Sciatic nerve (tissue), 2 donors: Measurements from ENCODE around the gene GADD45A. TPM values are rescaled to one million over a fixed set of nuclear protein-coding genes. Genes with fewer than 3 reads are reported as not detected.

Source experiments
- ATAC-seq: fragments of 200-7000 bp; cut with Tn5 transposase; one replicate; pipeline ENCODE4 v1.9.1; 2020; ENCODE audit warnings: mild to moderate bottlenecking, moderate library complexity
- DNase-seq: peaks from one replicate; pipeline ENCODE4 v3.0.0-alpha.2; 2020; ENCODE audit warnings: low spot score
- intact Hi-C: fragments of 100-400 bp; cut with DNase I; formaldehyde crosslinking; loops from one replicate; pipeline ENCODE4 v1.14.2; 2022
- total RNA-seq: library from RNA; stranded (reverse); fragmentation: NEBNext Ultra II Directional; extraction: Animal tissue kit (Norgen Biotek cat#: 25700); gene quantifications from one replicate; pipeline ENCODE4 v1.2.1, GENCODE V29; 2021
- donor health status: DM: no; HTN: no; CAD: no.
- donor health status: DM: no; HTN: no; CAD: no.

Gene GADD45A
- total RNA-seq, 1 donor from 2014 or later = 34.6 TPM

DNA sequence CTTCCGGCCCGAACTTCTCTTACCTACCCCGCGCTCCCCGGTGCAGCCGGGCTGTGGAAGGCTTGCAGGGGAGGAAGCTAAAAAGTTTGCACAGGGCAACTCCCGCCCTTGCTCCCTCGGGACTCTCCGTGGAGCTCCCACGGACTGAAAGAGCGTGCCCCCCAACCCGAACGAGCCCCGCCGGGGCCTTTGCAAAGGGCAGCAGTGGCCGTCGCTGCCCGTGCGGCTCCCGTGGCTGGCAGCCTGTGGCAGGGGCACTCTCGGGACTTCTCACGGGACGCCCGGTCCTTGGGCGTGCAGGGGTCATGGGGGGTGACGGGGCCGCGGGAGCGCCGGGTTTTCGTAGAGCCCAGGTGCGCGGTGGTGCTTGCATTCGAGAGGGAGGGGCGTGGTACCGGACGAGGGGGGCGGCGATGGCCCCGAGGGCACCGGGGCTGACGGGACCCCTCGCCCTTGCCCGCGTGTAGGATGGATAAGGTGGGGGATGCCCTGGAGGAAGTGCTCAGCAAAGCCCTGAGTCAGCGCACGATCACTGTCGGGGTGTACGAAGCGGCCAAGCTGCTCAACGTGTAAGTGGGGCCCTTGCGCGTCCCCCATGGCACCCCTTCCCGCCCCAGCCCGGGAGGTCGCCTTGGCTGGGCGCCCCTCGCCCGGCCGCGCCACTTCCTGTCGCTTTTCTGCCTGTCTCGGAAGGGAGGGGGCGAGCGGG, 711 bp downstream of the GADD45A start:
- intact Hi-C loops = loop anchor here (10.0 kb wide), 1 partner anchor 69 kb away; no protein-coding TSS in a partner anchor
- DNase-seq = peak; percentile 80
- peak; percentile 11 for ATAC-seq

DNA sequence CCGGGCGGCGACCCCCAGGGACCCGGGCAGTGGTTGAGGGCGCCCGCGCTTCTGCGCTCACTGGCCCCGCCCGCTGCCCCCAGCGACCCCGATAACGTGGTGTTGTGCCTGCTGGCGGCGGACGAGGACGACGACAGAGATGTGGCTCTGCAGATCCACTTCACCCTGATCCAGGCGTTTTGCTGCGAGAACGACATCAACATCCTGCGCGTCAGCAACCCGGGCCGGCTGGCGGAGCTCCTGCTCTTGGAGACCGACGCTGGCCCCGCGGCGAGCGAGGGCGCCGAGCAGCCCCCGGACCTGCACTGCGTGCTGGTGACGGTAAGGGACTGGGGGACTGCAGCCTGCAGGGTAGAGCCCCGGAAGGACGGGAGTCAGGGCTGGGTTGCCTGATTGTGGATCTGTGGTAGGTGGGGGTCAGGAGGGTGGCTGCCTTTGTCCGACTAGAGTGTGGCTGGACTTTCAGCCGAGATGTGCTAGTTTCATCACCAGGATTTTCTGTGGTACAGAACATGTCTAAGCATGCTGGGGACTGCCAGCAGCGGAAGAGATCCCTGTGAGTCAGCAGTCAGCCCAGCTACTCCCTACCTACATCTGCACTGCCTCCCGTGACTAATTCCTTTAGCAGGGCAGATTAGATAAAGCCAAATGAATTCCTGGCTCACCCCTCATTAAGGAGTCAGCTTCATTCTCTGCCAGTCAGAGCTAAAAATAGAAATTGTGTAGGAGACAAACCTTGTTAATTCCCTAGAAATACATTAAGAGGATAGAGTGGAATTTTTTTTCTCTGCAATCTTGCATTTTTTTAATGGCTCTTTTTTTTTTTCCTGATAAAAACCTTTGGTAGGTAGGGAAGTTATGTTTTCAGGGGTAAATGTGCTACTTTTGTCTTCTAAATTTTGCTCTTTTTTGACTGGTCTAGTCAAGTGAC, 1.5 kb downstream of the GADD45A start:
- DNase-seq (peak; percentile 81), ATAC-seq (peak; percentile 54)
- intact Hi-C loops = loop anchor here (10.0 kb wide), 1 partner anchor 68 kb away; no protein-coding TSS in a partner anchor

DNA sequence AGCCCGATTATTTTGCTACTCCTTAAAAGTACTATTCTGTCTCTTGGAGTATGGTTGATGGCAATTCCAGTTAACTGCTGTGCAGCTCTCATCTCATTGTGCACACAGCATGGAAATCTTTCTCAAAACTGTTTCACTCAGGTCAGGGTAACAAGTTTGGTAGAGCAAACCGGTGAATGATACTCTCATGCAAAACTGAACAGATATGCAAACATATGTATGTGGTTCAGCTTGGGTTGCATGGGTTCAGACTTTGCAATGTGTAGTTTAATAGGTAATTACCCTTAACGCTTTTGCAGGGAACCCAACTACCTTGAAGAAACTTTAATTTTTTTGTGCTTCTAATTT, 2.2 kb downstream of the GADD45A start:
- no peak for ATAC-seq
- intact Hi-C loops = loop anchor here (10.0 kb wide), 1 partner anchor 68 kb away; no protein-coding TSS in a partner anchor

DNA sequence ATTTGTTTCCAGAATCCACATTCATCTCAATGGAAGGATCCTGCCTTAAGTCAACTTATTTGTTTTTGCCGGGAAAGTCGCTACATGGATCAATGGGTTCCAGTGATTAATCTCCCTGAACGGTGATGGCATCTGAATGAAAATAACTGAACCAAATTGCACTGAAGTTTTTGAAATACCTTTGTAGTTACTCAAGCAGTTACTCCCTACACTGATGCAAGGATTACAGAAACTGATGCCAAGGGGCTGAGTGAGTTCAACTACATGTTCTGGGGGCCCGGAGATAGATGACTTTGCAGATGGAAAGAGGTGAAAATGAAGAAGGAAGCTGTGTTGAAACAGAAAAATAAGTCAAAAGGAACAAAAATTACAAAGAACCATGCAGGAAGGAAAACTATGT, 2.6 kb downstream of the GADD45A start:
- intact Hi-C loops = loop anchor here (10.0 kb wide), 1 partner anchor 67 kb away; no protein-coding TSS in a partner anchor
- ATAC-seq (no peak), DNase-seq (no peak)

More for the DNA sequence above, 2.2 kb downstream of the GADD45A start:
- no peak for DNase-seq

DNA sequence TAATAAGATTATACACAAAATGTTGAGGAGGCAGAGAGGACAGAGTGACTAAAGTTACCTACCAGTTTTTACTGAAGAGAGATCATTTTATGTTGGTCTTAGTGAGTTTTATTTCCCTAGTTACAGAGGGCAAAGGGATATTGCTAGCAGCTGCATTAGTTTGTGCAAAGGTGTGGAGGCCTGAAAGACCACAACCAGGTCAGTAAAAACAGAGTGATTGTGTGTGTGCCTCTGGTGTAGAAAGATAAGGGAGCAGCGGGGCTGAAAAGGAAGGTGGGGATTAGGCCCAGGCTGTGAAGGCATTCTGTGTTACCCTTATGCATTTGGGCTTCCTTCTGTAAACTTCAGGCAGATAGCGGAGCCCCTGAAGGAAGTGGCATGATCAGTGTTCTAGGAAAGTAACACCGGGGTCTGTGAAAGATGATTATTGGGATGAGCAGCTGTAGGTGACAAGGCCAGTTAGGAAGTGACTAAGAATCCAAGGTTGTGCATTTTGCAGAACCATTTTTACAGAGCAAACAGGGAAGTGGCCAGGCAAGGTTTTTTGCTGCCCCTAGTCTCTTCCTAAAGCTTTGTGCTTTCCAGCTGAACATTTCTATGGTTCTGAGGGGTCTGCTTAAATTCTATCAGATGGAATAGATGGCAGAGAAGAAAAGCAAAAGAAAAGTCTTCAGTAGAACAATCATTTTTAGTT, 3.7 kb downstream of the GADD45A start:
- ATAC-seq (no peak), DNase-seq (no peak)
- intact Hi-C loops = loop anchor here (10.0 kb wide), 1 partner anchor 66 kb away; no protein-coding TSS in a partner anchor

DNA sequence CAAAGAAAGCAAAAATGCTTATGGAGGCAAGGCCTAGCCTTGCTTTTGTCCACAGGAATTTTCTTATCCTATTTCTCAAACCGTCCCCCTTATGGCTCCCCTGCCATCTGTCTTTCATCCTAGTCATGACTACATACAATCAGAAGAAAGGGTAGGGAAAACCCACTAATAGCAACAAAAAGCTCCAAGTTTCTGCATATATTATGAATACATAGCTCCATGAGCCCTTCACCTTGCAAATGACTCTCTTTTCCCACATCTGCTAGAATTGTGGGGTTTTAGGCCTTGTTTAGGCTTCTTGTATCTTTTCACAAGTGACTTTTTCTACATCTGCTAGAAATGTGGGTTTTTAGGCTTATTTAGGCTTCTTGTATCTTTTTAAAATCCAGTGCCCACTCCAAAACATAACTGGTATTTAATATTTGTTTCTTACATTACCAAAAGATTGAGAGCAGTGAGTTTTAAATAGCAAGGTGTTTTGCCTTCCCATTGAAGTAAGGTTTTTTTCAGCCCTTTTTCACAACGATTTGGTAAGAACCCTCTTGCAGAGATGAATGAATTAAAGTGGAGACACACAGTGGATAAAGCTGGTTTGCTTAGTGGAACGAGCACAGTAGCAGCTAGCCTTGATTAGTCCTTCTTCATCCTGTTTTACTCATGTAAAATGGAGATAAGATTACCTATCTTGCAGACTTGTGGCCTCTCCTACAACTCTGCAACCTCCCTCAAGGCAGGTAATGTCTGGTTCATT, 4.4 kb downstream of the GADD45A start:
- intact Hi-C loops = loop anchor here (10.0 kb wide), 1 partner anchor 65 kb away; no protein-coding TSS in a partner anchor
- DNase-seq (no peak), ATAC-seq (no peak)

DNA sequence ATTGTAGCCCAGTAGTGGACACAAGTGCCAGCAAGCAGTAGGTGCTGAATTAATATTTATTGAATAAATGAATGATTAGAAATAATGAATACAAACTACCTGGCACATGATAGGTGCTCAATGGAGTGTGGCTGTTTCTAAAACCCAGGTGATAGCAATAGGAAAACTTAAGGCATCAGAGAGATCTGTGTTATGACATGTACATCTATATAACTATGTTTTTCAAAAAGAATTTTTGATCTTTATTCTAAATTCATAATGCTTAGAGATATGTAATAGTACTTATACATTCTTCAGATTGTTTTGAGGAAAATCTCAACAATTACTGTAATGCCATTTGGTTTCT, 5.0 kb downstream of the GADD45A start:
- ATAC-seq (no peak), DNase-seq (no peak)
- intact Hi-C loops = no loop called here

DNA sequence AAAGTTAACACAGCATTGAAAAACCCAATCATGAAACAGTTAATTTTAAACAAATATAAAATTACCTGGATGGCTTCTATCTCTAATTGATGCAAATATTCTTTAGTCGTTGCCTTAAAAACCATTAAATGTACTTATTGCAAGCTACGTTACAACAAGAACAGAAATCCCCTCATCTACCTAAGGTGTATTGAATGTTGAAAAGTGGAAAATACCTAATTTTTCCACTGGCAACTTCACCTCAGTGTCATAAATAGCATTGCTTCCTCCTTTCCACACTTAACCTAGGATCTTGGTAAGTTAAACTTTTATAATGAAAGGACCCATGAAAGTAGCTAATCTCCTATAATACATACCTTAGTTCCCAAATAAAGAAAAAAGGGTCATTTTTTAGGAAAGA, 5.4 kb downstream of the GADD45A start:
- ATAC-seq = no peak
- DNase-seq = no peak
- intact Hi-C loops = no loop called here

DNA sequence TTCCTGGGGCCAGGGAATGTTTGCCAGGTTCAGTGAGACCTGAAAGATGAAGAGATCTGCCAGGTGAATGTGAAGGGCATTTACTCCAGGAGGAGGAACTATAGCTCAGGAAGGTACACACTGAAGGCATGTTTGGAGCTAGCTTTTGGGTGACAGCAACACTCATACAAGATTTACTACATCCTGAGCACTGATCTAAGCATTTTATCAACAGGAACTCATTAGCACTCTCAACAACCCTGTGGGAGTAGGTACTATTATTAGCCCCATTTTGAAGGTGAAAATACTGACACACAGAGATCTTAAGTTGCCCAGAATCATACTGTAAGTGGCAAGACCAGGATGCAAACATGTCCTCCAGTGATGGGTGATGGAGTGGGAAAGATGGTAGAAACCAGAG, 6.7 kb downstream of the GADD45A start:
- intact Hi-C loops = no loop called here
- ATAC-seq (no peak), DNase-seq (no peak)

DNA sequence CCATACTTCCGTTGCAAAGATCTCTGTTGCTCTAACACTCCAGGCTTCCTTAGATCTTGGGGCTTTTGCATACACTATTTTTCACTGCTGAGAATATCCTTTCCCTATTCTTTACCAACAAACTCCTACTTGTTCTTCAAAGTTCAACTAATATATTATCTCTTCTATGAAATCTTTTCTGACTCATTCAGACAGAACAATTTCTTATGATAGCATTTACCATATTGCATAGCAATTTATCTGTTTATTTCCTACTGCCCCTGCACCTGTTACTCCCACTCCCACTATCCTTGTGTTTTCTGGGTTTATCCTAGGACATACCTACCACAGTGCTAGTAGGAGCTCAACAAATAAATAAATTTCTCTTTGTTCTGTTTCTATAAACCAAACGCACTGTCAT, 11.0 kb downstream of the GADD45A start:
- intact Hi-C loops = no loop called here
- ATAC-seq (no peak), DNase-seq (no peak)

DNA sequence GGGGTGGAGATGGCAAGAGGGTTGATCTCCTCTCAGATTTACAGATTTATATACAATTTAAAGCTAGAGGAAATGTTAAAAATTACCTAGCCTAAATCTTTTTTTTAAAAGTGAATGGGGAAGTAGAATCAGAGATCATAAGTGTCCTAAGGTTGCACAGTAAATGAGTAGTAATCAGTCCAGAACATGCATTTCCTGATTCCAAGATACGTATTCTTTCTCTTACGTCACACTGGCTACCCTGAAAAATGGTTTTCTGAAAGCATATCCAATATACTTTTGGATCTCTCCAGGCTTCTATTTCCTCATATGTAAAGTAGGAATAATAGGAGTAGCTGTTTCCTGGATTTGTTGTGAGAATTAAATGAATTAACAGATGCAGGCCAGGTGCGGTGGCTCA, 11.7 kb downstream of the GADD45A start:
- intact Hi-C loops = no loop called here
- ATAC-seq = no peak

DNA sequence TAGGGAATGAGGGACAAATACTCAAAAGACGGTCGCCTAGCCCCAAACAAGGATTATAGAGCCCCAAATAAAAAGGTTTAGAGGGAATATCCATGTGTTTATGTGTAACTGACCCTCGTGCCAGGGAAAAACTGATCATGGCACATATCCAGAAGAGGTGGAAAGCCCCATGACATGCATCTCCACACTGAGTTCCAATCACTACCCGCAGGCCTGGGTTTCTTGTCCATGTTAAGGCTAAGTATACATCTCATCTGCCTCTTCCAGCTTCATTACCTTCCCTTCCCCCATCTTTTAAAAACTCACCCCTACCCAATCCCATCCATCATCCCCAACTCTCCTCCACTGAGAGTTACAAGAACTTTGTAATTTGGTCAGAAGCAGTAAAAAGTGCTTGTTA, 15.2 kb downstream of the GADD45A start:
- no peak for ATAC-seq
- DNase-seq = no peak
- intact Hi-C loops = no loop called here

More for the DNA sequence above, 11.7 kb downstream of the GADD45A start:
- no peak for DNase-seq

DNA sequence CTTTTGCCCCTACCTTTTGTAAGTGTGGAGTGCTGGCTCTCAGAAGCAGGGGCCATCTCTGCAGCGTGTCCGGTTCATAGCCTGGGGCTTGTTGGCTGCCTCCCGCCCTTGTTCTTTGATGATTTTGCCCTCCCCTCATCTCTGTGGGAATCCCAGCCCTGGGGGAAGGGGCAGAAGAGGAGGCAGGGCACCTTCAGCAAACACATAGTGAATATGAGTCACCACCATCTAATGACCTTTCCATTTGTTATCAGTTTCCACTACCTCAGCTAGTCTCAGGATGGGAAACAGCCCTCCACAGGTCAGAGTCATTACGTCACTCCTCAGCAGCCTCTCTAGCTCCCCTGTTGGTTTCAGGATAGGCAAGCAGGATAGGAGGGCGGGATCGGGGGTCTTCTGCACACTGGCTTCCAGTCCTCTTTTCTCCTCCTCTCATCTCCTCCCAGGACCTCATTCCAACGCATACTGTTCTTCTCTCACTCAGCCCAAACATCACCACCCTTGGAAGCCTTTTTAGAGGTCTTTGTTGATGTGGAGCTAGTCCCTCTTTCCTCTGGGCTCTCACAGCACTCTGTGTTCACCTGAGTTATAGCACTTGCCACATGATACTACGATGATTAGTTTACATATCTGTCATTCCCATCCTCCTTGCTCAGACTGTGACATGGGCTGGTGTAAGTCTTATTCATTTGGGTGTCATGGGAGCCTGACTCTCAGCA, 15.8 kb downstream of the GADD45A start:
- DNase-seq = no peak
- intact Hi-C loops = no loop called here
- peak; percentile 36 for ATAC-seq

DNA sequence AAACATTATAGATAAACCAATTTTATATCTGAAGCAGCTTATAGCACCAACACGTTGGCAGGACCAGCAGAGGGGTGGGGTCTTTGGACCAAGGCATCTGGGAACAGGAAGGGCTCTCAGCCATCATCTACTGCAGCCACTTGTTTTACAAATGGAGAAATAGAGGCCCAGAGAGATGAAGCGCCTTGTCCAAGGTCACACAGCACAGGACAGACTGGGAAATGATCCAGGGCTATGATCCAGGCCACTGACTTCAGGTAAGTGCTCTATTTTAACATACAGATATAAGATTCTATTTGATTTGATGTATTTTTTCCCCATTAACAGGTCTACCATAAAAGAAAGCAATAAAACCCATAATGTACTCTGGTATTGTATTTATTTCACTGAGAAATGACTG, 16.9 kb downstream of the GADD45A start:
- no peak for DNase-seq
- ATAC-seq = no peak
- intact Hi-C loops = no loop called here

DNA sequence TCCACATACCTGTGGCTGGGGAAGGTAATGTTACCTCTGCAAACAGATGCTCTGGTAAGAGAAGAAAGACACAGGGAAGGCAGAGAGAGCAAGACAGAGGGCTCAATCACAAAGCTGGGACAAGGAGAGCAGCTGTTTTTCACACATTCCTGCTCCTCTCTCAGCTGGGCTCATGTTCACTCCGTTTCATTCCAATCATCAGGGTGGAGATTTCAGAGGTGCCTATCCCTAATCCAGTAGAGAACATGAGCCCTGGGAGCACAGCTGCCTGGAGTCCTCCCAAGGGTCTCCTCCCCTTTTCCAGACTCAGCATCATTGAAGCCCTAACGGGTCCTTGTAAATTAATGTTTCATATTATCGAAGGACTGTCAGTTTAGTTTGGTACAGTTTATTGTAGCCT, 19.4 kb downstream of the GADD45A start:
- DNase-seq (no peak), ATAC-seq (no peak)
- intact Hi-C loops = no loop called here

DNA sequence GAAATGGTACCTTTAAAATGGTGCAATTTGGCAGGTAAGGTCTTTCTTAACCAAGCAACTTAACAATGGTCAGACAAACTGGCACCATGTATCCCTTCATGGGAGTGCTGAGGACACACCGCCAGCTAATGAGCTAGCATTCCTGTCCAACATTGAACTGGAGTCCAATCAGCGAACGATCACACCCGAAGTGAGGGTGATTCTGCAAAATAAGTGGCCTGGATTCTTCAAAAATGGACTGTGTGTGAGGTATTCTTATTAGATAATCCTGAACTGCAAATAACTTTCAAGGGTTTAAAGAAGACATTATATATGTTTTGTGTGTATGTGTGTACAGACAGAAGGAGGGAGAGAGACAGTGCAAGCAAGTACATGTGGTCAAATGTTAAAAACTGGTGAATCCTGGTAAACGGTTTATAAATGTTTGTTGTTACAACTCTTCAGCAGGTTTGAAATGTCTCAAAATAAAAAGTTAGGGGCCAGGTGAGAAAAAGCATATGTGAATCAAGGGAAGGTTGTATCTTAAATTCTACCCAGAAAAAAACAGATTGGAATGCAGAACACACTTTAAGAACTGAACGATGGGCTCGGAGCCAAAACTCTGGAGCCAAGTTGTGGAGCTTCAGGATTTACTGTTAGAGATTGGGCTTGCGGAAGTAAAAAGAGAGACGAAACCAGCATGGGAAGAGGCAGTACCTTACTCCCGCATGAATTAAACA, 20.9 kb downstream of the GADD45A start:
- no peak for DNase-seq
- intact Hi-C loops = no loop called here
- no peak for ATAC-seq

DNA sequence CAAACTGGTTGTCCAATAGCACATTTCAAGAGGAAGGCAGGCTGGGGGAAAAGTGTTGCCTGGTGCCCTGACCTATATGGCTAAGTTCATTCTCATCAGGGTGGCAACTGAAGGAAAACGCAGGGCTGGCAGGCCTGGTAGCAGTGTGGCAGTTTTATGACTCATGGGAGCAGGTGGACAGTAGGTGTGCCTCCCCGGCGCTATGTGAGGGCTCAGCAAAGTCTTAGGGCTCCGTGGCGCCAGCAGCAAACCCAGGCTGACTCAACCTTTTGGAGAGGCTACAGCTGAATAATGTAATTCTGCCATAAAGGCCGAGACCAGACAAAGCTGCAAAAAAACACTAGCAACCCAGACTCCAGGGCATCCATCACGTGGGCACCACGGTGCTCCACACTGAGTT, 23.6 kb downstream of the GADD45A start:
- ATAC-seq (no peak), DNase-seq (no peak)
- intact Hi-C loops = no loop called here

DNA sequence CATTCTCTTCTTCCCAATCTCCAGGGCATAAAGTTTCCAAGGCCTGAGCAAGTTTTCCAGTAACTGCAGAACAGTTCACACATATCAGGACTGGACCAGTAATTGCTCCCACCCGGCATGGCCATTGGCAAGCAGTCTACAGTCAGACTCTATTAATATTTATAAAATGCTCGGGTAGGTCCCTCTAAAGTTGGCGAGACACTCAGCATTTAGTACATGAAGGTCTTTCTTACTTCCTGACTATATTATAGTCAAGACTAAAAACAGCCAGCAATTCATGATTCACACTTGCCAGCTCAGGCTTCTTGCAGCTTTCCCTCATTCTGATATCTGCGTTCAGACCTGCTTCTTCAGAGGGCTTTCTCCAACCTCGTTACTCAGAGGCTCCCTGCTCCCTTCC, 25.4 kb downstream of the GADD45A start:
- no peak for ATAC-seq
- DNase-seq = no peak
- intact Hi-C loops = no loop called here
